GM19328 (cell line): ENCODE measurements around the gene ABCC1.

Experiments
- ATAC-seq: cut with Tn5 transposase; IDR thresholded peaks from one replicate; pipeline ENCODE4 v1.9.1; 2021; ENCODE audit warnings: mild to moderate bottlenecking, moderate library complexity; ENCODE audit not compliant: unreplicated experiment

ABCC1 gene

GRCh38 chr16:16016388-16016964 is 67.1 kb downstream of the ABCC1 start:
- no peak for ATAC-seq

- ATAC-seq: no peak
Measured at GRCh38 chr16:16017812-16018211, 68.4 kb downstream of the ABCC1 start.

- no peak for ATAC-seq
Measured at GRCh38 chr16:16018705-16019104, 69.3 kb downstream of the ABCC1 start.

GRCh38 chr16:16019488-16019887 is 70.1 kb downstream of the ABCC1 start:
- no peak for ATAC-seq

- ATAC-seq: no peak
Measured at GRCh38 chr16:16020291-16020690, 70.9 kb downstream of the ABCC1 start.

GRCh38 chr16:16021020-16021419 is 71.6 kb downstream of the ABCC1 start:
- ATAC-seq: no peak

GRCh38 chr16:16021646-16021987 is 72.2 kb downstream of the ABCC1 start:
- no peak for ATAC-seq

GRCh38 chr16:16021988-16022682 is 72.7 kb downstream of the ABCC1 start:
- no peak for ATAC-seq

GRCh38 chr16:16022683-16023064 is 73.3 kb downstream of the ABCC1 start:
- no peak for ATAC-seq

- ATAC-seq: no peak
Measured at GRCh38 chr16:16025214-16025968, 76.0 kb downstream of the ABCC1 start.

GRCh38 chr16:16027728-16028310 is 78.4 kb downstream of the ABCC1 start:
- ATAC-seq: no peak

GRCh38 chr16:16028311-16028999 is 79.0 kb downstream of the ABCC1 start:
- no peak for ATAC-seq

GRCh38 chr16:16029431-16030011 is 80.1 kb downstream of the ABCC1 start:
- no peak for ATAC-seq

GRCh38 chr16:16030449-16030848 is 81.0 kb downstream of the ABCC1 start:
- ATAC-seq: no peak

GRCh38 chr16:16031401-16031800 is 82.0 kb downstream of the ABCC1 start:
- no peak for ATAC-seq

- no peak for ATAC-seq
Measured at GRCh38 chr16:16032271-16032979, 83.0 kb downstream of the ABCC1 start.

GRCh38 chr16:16033208-16033717 is 83.8 kb downstream of the ABCC1 start:
- no peak for ATAC-seq

- ATAC-seq: no peak
Measured at GRCh38 chr16:16036359-16036792, 87.0 kb downstream of the ABCC1 start.

- ATAC-seq: no peak
Measured at GRCh38 chr16:16037521-16037920, 88.1 kb downstream of the ABCC1 start.

GRCh38 chr16:16037970-16038369 is 88.6 kb downstream of the ABCC1 start:
- ATAC-seq: no peak
